Subcutaneous abdominal adipose tissue (tissue), 5 donors: ENCODE data around the gene CA12.

Experiments used
- H3K27ac ChIP-seq: one replicate; pipeline ENCODE4 v1.7.0; 2013; ENCODE audit warnings: low read depth, mild to moderate bottlenecking, inconsistent platforms, low read length, moderate library complexity
- H3K27me3 ChIP-seq, 5 donors: one replicate each; pipeline ENCODE4 v1.7.0; 2013; ENCODE audit warnings: low read length in 5 of 5, inconsistent platforms in 1 of 5; ENCODE audit not compliant: control insufficient read depth in 5 of 5, insufficient read depth in 4 of 5
- H3K36me3 ChIP-seq, 5 donors: one replicate each; pipeline ENCODE4 v1.7.0; 2013; ENCODE audit warnings: low read length in 5 of 5; ENCODE audit not compliant: control insufficient read depth in 5 of 5, insufficient read depth in 5 of 5
- H3K4me1 ChIP-seq, 5 donors: one replicate each; pipeline ENCODE4 v1.7.0; 2013; ENCODE audit warnings: low read length in 5 of 5, mild to moderate bottlenecking in 3 of 5, moderate library complexity in 1 of 5; ENCODE audit not compliant: control insufficient read depth in 5 of 5, insufficient read depth in 5 of 5
- H3K4me3 ChIP-seq, 5 donors: one replicate each; pipeline ENCODE4 v1.7.0; 2013; ENCODE audit warnings: low read length in 5 of 5, low read depth in 1 of 5
- H3K9ac ChIP-seq, 5 donors: one replicate each; pipeline ENCODE4 v1.7.0; 2013; ENCODE audit warnings: low read length in 5 of 5, mild to moderate bottlenecking in 4 of 5, moderate library complexity in 3 of 5
- H3K9me3 ChIP-seq, 5 donors: one replicate each; pipeline ENCODE4 v1.7.0; 2013; ENCODE audit warnings: low read length in 5 of 5; ENCODE audit not compliant: control insufficient read depth in 5 of 5
- donor health status: healthy.
- donor health status: healthy.
- donor health status: healthy.
- donor health status: healthy.
- donor health status: healthy.

The CA12 gene

DNA sequence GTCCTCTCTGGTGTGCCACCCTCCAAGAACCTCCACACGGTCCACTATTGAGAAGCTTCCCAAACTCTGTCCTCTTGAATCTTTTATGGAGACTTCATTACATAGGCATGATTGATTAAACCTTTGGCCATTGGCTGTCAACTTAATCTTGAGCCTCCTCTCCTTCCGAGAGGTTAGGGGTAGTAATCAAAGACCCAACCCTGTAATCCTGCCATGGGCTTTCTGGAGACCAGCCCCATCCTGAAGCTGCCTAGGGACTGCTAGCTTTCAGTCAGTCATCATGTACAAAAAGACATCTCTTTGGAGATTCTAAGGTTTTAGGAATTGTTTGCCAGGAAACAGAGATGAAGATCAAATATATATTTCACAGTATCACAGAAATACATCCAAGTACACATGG lies 67.2 kb downstream of the CA12 start:
- Histone ChIP-seq H3K4me3 (no peak overlapping the region), H3K27ac (no peak overlapping the region), H3K27me3 (no peaks in the 10 kb centered on the region), H3K9me3 (no peaks in the 10 kb centered on the region), H3K36me3 (no peaks in the 10 kb centered on the region), H3K4me1 (no peaks in the 10 kb centered on the region), H3K9ac (no peak overlapping the region)

- H3K9me3 ChIP-seq: no peaks in the 10 kb centered on the region
- no peak overlapping the region for H3K9ac ChIP-seq
- H3K36me3 ChIP-seq: no peaks in the 10 kb centered on the region
- no peaks in the 10 kb centered on the region for H3K27me3 ChIP-seq
- no peak overlapping the region for H3K27ac ChIP-seq
- H3K4me1 ChIP-seq: no peaks in the 10 kb centered on the region
- no peak overlapping the region for H3K4me3 ChIP-seq
These were observed 67.8 kb downstream of the CA12 start for GRCh38 chr15:63313825-63314224.

DNA sequence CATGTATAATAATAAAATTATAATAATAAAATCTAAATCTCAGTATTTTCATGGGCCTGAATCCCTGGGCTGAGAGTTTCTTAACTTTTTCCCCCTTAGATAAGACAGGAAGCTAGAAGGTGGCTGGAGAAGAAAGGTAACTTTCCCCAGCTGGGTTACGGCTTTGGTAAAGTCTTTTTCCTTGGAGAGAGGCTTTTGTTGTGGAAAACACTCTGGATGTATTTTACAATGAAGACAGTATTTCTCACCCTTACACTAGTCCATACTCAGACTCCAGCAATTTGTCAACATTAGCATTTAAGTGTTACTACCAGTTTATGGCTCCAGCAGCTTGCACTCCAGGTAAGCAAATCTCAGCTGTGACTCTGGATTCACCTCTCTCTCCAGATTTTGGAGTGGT lies 69.4 kb downstream of the CA12 start:
- Histone ChIP-seq H3K27me3 (no peaks in the 10 kb centered on the region), H3K9me3 (no peaks in the 10 kb centered on the region), H3K9ac (no peak overlapping the region), H3K36me3 (no peaks in the 10 kb centered on the region), H3K4me3 (no peak overlapping the region), H3K4me1 (no peaks in the 10 kb centered on the region), H3K27ac (no peak overlapping the region)

DNA sequence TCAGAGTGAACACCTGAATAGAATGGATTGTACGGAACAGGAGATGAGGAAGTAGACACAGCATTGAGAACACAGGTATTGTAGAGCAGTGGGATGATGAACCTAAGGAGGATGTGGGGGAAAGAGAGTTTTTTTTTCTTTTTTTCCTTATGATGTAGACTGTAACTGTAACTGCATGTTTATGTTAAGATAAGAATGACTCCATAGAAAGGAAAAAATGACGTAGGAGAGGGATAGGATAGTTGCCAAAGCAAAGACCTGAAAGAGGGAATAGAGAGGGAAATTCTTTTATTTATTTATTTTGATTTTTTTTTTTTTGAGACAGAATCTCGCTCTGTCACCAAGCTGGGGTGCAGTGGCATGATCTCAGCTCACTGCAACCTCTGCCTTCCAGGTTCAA lies 71.0 kb downstream of the CA12 start:
- Histone ChIP-seq H3K9me3 (no peaks in the 10 kb centered on the region), H3K4me3 (no peak overlapping the region), H3K27ac (no peak overlapping the region), H3K4me1 (peaks cover 0 to 5% (median 0%) of the 10 kb centered on the region in 5 donors), H3K36me3 (peaks cover 4 to 13% (median 12%) of the 10 kb centered on the region in 5 donors), H3K27me3 (no peaks in the 10 kb centered on the region), H3K9ac (no peak overlapping the region)

- Histone ChIP-seq H3K27me3 (no peaks in the 10 kb centered on the region), H3K4me3 (no peak overlapping the region), H3K27ac (no peak overlapping the region), H3K36me3 (peaks cover 8 to 24% (median 19%) of the 10 kb centered on the region in 5 donors), H3K9ac (no peak overlapping the region), H3K9me3 (no peaks in the 10 kb centered on the region), H3K4me1 (peaks cover 0 to 5% (median 0%) of the 10 kb centered on the region in 5 donors)
These were observed 72.7 kb downstream of the CA12 start for GRCh38 chr15:63308947-63309346.

GRCh38 chr15:63308491-63308890 lies 73.2 kb downstream of the CA12 start:
- no peak overlapping the region for H3K4me3 ChIP-seq
- H3K9me3 ChIP-seq: no peaks in the 10 kb centered on the region
- H3K27ac ChIP-seq: no peak overlapping the region
- peaks cover 0 to 5% (median 0%) of the 10 kb centered on the region in 5 donors for H3K4me1 ChIP-seq
- no peak overlapping the region for H3K9ac ChIP-seq
- H3K27me3 ChIP-seq: no peaks in the 10 kb centered on the region
- H3K36me3 ChIP-seq: peaks cover 8 to 29% (median 23%) of the 10 kb centered on the region in 5 donors

- no peak overlapping the region for H3K4me3 ChIP-seq
- peaks cover 0 to 5% (median 0%) of the 10 kb centered on the region in 5 donors for H3K4me1 ChIP-seq
- no peaks in the 10 kb centered on the region for H3K9me3 ChIP-seq
- peaks cover 8 to 45% (median 37%) of the 10 kb centered on the region in 5 donors for H3K36me3 ChIP-seq
- H3K27me3 ChIP-seq: no peaks in the 10 kb centered on the region
- H3K9ac ChIP-seq: no peak overlapping the region
- no peak overlapping the region for H3K27ac ChIP-seq
These were observed 75.1 kb downstream of the CA12 start for GRCh38 chr15:63306492-63307073.

DNA sequence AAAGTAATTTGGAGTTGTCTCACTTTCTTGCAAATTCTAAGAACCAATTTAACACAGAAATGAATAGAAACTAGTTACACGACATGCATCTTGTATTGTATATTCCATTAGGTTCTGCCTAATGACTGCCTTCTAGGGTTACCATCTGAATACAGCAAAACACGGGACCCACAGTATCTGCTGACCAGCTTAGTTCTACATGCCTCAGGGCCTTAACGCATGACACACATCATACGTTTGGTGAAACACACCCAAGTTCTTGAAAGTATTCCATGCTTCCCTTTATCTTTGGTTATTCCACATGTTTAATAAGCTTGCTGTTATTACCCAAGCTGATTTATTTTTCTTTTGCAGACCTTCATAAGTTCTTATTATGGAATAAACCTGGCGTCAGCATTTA lies 76.4 kb downstream of the CA12 start:
- H3K9me3 ChIP-seq: no peaks in the 10 kb centered on the region
- peaks cover 0 to 5% (median 0%) of the 10 kb centered on the region in 5 donors for H3K4me1 ChIP-seq
- H3K36me3 ChIP-seq: peaks cover 11 to 45% (median 37%) of the 10 kb centered on the region in 5 donors
- H3K4me3 ChIP-seq: no peak overlapping the region
- no peak overlapping the region for H3K27ac ChIP-seq
- H3K27me3 ChIP-seq: no peaks in the 10 kb centered on the region
- H3K9ac ChIP-seq: no peak overlapping the region

DNA sequence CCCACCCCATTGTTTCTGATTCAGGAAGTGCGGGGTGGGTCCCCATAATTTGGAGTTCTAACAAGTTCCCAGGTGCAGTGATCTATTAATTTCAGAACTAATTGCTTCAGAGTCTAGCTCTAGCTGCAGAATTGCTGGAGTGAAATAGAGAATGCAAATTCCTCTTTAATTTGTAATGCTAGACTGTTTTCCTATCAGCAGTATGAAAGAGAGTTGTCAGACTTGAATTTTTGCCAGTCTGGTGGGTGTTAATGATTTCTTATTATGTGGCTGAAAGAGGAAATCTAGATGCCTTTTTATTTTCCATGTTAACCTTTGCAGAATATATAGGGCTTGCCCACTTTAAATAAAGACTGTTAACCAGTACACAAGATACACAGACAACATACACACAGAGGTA lies 80.6 kb downstream of the CA12 start:
- H3K27me3 ChIP-seq: no peaks in the 10 kb centered on the region
- no peak overlapping the region for H3K9ac ChIP-seq
- peaks cover 9 to 45% (median 39%) of the 10 kb centered on the region in 5 donors for H3K36me3 ChIP-seq
- no peak overlapping the region for H3K27ac ChIP-seq
- no peak overlapping the region for H3K4me3 ChIP-seq
- H3K4me1 ChIP-seq: peaks cover 0 to 2% (median 0%) of the 10 kb centered on the region in 5 donors
- no peaks in the 10 kb centered on the region for H3K9me3 ChIP-seq

DNA sequence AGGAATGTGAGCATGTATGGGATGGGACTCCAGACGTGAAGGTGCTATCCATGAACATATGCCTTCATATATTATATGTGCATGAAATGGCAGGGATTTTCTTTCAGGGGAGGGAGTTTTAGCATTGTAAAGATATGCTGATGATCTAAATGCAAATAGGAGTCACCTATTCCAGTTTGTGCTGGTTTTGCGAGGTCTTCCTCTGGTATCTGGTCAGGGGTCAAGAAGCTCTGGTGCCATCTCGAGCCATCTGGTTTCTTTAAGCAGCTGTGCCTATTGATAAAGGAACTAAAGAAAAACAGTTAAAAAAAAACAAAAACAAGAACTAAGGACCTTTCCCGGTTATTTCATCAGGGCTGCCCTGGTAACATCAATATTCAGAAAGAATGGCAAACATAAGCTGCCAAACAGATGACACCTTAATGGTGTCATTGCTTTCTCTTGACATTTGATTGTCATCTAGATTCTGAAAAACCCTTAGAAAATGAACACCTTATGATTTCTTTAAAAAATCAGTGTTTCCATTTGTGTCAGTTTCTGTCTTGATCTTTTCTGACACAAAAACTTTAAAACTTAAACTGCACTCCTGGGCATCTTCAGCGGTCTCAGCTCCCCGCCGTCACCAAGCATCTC lies 81.6 kb downstream of the CA12 start:
- Histone ChIP-seq H3K9ac (no peak overlapping the region), H3K4me1 (peaks cover 0 to 3% (median 0%) of the 10 kb centered on the region in 5 donors), H3K27ac (no peak overlapping the region), H3K27me3 (no peaks in the 10 kb centered on the region), H3K4me3 (no peak overlapping the region), H3K9me3 (no peaks in the 10 kb centered on the region), H3K36me3 (peaks cover 7 to 38% (median 29%) of the 10 kb centered on the region in 5 donors)
